ENCODE data around the gene ZNF335.

DNA sequence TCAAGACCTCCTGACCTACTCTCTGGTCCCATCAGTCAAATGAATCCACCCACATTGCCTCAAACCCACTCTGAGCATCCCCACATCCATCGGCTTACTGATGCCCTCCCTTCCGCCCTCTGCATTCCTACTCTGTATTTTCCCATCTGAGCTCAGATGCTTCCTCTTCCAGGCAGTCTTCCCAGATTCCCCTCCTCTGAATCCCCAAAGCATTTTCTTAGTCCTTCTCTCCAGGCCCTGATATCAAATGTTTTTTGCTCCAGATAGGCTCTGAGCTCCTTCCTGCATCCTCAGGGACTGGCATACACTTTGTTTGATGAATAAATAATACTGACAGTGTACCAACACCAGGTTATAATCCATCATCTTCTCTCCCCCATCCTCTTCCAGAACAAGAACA lies 63.9 kb downstream of the ZNF335 start:
- TF ChIP-seq, protein P1, sequence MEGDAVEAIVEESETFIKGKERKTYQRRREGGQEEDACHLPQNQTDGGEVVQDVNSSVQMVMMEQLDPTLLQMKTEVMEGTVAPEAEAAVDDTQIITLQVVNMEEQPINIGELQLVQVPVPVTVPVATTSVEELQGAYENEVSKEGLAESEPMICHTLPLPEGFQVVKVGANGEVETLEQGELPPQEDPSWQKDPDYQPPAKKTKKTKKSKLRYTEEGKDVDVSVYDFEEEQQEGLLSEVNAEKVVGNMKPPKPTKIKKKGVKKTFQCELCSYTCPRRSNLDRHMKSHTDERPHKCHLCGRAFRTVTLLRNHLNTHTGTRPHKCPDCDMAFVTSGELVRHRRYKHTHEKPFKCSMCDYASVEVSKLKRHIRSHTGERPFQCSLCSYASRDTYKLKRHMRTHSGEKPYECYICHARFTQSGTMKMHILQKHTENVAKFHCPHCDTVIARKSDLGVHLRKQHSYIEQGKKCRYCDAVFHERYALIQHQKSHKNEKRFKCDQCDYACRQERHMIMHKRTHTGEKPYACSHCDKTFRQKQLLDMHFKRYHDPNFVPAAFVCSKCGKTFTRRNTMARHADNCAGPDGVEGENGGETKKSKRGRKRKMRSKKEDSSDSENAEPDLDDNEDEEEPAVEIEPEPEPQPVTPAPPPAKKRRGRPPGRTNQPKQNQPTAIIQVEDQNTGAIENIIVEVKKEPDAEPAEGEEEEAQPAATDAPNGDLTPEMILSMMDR (IDR thresholded peaks at IDR 0.05) = no peak
- TF ChIP-seq POLR2A (IDR thresholded peaks at IDR 0.05) (no peak), POLR2AphosphoS5 (IDR thresholded peaks at IDR 0.05) (no peak)
